Measurements from ENCODE around the gene C17orf100. TPM values are rescaled to one million over a fixed set of nuclear protein-coding genes. Genes with fewer than 3 reads are reported as not detected.

C17orf100 gene
- total RNA-seq = 1.4 TPM in 1 of 2 replicates, not detected in the other

DNA sequence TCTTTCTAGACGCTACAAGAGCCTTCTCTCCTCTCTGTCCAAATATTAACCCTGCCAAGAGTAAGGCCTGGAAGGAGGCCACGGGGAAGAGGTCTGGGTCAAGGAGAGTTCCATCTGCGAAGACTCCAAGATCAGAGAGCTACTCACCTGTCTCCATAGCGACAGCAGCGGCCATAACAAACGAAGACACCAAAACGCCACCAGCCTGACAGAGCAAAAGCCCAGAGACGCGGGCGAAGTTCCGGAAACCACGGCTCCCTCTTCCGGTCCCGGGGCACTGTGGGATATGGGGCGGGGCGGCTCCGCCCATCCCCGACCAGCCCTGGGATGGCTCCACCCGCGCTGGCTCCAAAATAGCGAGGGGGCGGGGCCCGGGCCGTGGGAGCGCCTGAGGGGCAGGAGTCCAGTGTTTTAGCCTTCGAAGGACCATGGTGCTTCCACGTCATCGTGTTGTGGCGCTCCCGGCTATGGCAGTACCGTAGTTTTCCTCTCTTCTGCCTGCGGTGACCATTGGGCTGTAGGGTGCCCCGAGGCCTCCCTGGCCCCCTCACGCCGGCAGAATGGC lies at the start of gene C17orf100, which contains the start of gene MED31:
Gene C17orf100, plus strand, starts transcription at position 409 of the 565 bp plus-strand sequence. Its CDS starts 152 bp downstream, at position 561.
Gene MED31, minus strand, starts transcription at position 252 of the 565 bp plus-strand sequence. Its CDS starts 77 bp downstream, at position 175.
- peak; percentile 78 for DNase-seq (ENCODE audit: low read depth)

DNA sequence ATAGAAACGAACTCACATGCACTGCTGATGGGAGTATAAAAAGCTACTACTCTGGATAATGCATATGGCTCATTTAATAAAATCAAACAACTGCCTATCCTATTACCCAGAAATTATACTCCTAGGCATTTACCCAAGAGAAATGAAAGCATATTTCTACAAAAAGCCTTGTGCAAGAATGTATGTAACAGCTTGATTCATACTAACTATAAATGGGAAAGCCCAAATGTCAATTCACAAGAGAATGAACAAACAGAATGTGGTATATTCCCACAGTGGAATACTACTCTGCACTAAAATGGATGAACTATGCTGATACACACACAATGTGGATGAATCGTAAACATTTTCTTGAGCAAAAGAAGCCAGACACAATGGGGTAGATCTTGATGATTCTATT lies 49.4 kb upstream of the C17orf100 start:
- DNase-seq (ENCODE audit: low read depth) = no peak

DNA sequence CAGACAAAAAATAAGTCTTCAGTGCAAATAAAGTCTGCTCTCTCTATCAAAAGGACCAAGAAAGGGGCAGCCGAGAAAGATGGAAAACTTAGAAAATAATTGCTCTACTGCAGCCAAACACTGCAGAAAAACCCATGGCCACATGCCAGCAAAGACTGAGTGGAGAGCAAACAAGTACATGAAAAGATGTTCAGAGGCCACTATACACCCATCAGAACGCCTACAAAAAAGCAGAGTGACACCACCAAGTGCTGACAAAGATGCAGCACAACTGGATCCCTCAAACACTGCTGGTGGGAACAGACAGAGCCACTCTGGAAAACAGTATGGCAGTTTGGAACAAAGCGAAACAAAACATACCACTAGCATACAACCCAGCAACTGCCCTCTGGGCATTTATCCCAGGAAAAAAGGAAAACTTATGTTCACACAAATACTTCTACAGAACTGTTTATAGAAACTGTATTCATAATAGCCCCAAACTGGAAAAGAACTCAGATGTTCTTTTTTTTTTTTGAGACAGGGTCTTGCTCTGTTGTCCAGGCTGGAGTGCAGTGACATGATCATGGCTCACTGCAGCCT lies 47.7 kb upstream of the C17orf100 start:
- no peak for DNase-seq (ENCODE audit: low read depth)

DNA sequence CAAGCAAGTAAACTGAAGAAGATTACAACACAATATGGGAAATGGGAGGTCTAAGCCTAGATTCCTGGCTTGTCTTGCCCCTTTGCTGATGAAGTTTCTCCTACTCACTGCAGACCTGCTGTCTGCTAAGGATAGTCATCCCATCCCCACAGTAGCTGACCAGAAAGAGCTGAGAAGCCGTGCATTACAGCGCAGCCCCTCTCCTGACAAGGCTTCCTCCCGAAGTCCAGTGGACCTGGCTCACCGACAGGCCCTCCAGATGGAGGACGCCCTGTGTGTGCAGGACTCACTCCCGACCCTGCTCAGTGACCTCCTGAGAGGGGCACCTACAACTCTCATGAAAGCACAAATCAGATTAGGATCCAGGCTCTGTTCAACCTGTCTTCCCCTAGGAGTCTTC lies 46.4 kb upstream of the C17orf100 start:
- no peak for DNase-seq (ENCODE audit: low read depth)

DNA sequence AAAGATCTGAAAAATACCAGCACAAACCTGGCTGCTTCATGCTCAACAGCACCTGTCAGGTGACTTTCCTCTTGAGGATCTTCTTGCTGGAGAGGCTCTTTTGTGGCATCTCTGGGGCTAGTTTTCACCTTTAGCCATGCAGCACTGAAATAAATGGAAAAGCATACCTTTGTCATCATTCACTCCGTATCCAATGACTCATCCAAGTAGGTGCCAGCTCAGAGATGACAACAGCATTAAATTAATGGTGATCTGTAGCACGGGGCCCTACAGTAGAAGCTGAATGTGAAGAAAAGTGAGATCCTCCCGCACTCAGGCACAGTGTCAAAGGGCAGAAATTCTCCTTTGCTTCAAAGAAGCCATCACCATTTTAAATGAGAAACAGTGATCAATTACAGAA lies 43.2 kb upstream of the C17orf100 start:
- DNase-seq (ENCODE audit: low read depth) = peak; percentile 65

DNA sequence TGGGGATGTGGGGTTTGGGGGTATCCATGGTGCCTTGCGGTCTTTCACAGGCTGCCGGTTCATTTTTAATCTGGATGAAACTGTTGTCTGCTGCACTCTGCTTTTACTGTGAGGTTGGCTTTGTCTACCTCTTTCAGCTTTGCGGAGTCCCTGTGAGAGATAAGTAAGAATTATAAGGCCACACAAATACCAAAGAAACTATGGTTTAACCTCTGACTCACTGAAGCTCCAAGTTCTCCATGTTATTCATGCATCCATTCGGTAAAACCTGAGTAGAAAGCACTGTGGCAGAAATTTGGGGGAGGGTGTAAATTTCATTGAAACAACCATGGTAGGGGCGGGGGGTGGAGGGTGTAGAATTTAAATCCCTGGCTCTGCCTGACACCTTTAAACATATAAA lies 41.6 kb upstream of the C17orf100 start:
- DNase-seq (ENCODE audit: low read depth) = no peak

DNA sequence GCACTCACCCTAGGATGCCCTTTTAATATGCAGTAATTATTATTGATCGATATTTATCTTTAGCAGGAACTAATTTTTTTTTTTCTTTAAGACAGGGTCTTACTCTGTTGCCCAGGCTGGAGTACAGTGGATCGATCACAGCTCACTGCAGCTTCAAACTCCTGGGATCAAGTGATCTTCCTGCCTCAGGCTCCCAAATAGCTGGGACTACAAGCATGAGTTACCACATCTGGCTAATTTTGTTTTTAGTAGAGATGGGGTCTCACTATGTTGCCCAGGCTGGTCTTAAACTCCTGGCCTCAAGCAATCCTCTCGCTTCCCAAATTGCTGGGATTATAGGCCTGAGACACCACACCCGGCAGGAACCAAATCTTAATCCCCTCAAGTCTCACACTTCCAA lies 40.3 kb upstream of the C17orf100 start:
- no peak for DNase-seq (ENCODE audit: low read depth)

DNA sequence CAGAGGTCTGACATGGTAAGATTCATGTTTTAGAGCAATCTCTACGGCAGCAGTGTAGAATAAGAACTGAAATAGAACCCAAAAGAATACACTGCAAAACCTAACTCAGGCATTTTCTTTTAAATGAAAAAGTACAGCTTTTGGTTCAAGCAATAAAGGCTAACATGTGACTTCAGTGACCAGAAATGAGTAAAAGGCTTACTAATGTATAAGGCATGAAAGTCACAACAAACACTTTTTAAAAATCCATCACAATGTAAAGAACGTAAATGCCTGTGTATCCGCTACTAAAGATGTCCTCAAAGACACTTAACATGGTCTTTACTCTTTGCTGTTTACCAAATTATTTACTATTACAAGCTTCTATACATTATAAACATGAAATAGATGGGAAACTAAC lies 27.6 kb upstream of the C17orf100 start:
- no peak for DNase-seq (ENCODE audit: low read depth)

DNA sequence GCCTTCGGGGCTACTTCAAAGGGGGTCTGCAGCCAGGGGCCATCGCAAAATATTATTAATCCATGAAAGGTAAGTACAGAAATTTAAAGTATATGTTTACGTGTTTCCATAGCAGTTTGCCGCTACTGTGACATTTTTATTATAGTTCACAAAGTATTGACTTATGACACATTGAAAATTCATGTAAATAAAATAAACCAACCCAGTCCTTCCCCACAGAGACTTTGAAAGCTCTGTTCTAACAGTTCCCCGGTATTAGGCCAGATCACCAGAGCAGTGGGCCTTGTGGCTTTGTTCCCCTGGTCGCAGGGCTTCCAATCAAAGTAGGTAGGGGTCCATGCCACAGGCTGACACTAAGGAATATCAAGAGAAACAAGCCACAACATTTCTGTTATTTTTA lies 24.9 kb upstream of the C17orf100 start:
- DNase-seq (ENCODE audit: low read depth) = no peak

DNA sequence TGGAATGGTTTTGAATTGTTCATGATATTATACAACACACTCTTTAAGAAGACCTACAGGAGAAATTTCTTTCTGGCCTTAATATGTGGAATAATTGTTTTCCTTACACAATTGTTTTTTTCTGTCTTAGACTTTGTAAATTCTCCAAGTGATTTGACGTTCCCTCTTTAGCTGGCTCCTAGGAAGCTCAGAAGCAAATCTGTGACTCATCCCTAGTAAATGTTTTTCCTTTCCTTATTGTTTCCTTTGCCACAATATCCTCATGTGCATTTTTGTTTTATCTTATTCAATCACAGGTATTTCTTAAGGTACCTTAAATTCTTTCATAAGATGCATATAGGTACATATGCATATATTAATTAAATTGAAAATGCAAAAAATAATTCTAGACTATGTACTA lies 24.5 kb upstream of the C17orf100 start:
- peak; percentile 53 for DNase-seq (ENCODE audit: low read depth)

DNA sequence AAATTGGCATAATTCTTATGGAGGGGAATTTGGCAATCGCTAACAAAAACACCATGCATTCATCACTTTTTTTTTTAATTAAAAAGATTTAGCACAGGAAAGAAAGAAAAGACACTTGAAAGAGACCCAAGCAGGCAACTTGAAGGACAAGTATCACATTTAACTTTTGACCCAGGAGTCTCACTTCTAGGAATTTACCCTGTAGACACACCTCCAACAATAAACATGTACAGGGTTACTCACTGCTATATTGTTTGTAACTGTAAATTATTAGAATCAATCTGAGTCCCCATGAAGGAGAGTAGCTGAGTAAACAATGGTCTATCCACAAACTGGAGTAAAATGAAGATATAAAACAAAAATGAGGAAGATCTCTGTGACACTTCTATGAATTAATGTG lies 21.2 kb upstream of the C17orf100 start:
- DNase-seq (ENCODE audit: low read depth) = no peak

DNA sequence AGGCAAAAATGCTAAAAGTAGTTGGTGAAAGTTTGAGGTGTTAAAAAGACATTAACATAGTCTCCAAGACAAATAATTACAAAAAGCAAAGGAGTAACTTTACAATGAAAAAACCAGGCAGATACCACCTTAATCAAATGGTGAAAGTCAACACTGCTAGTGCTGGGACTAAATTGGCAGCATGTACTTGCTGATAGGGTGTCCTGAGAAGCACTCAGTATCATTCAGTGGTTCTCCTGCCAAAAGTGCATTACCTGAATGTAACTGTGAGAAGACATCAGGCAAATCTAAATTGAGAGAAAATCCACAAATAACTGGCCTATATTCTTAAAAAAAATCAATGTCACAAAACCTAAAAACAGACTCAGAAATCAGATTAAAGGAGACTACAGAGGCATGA lies 19.0 kb upstream of the C17orf100 start:
- DNase-seq (ENCODE audit: low read depth) = no peak

DNA sequence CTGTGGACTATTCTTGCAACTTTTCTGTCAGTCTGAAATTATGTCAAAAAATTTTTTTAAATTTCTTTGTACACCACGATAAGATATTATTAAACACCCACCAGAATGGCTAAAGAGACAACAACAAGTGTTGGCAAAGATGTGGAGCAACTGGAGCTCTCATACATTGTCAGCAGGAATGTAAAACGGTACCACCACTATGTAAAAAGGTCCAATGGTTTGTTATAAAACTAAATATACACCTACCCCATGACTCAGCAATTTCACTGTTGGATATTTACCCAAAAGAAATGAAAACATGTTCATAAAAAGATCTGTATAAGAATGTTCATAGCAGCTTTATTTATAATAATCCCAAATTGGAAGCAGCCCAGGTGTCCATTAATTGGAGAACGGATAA lies 18.3 kb upstream of the C17orf100 start:
- no peak for DNase-seq (ENCODE audit: low read depth)

DNA sequence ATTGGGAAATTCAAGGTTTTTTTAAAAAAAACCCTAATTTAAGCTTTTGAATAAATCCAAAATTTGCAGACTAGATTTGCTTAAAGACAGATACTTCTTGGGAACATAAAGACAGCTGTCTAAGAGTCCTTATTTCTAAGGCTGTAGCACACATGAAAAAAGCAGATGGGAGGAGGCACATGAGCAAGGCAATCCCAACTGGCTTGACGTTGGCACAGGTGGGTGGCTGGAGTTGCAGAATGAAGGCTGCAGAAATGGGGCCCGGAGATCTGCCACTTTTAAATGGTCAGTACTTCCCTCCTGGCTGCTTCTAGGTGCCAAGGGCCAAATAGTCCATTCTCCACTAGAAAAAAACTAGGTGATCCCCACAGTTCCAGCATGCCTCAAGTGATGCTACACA lies 15.5 kb upstream of the C17orf100 start:
- DNase-seq (ENCODE audit: low read depth) = no peak

DNA sequence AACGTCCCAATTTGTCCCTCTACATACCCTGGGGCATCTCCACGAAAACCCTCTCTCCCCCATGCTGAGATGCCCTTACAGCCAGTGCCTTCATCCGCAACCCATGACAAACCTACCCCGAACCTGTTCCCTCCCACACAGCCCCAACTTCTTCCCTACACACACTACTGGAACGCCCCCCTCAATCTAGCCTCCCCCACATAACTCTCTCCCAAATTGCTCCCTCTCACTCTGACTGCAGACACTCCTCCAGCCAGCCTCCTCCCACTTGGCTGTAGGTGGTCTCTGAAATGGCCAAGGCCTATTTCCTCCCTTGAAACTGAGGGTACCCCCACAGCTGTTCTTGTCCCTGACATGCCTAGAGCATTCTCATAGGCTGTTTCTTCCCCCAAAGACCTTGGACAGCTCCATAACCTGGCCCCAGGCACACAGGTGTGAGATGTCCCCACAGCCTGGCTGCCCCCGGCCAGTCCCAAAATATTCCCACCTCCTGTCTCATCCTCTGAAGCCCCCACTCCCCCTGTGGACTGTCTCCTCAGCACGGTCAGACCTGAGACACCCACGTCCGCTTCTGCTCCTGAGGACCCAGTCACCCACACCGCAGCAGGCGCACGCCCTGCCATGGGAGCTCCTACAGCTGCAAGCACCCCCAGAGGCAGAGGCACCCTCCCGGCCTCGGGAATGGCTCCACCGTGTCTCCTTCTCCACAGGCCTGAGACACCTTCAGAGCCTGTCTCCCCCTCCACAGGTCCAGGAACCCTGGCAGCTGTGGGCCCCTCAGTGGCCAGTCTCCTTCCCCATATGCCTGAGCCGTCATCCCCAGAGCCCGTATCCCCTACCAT lies 14.7 kb upstream of the C17orf100 start:
- no peak for DNase-seq (ENCODE audit: low read depth)

DNA sequence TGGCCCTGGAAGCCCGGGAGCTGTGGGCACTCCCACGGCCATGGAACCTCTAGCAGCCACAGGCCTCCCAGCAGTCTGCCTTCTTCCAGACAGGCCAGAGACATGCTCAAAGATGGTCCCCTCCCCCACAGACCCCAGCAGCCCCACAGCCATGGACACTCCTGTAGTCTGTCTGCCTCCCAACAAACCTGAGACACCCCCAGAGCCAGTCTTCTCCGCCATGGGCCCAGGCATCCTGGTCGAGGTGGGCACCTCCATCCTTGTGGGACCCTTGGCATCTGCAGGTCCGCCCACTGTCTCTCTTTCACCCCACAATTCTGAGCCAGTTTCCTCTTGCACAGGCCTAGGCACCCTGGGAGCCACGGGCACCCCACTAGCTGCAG lies 14.1 kb upstream of the C17orf100 start:
- no peak for DNase-seq (ENCODE audit: low read depth)

DNA sequence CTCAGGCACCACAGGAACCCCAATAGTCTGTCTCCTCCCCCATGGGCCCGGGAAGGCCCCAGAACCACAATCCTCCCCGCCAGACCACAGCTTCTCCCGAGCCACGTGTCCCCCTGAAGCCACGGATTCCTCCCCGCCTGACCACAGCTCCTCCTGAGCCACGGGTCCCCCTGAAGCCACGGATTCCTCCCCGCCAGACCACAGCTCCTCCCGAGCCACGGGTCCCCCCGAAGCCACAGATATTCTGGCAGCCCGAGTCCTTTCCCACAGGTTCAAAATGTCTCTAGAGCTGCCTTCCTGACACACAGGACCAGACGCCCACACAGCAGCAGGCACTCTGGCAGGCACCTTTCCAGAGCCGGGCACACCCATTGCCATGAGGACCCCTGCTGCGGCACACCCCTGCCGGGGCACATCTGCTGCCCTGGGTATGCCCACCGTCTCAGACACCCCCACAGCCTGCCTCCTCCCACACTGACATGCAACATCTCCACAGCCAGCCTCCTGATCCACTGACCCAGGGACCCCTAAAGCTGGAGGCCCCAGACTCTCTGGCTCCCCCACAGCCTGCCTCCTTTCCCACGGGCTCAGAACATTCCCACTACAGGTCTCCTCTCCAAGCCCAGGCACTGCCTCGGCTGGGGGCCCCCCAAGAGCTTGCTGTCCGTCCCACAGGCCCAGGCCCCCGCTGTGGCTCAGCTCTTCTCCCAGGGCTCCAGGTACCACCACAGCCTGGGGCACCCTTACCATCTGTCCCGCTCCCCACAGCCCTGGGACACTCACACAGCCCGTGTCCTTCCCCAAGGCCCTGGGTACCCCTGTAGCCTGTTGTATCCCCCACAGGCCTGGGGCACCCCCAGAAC lies 13.3 kb upstream of the C17orf100 start:
- no peak for DNase-seq (ENCODE audit: low read depth)

DNA sequence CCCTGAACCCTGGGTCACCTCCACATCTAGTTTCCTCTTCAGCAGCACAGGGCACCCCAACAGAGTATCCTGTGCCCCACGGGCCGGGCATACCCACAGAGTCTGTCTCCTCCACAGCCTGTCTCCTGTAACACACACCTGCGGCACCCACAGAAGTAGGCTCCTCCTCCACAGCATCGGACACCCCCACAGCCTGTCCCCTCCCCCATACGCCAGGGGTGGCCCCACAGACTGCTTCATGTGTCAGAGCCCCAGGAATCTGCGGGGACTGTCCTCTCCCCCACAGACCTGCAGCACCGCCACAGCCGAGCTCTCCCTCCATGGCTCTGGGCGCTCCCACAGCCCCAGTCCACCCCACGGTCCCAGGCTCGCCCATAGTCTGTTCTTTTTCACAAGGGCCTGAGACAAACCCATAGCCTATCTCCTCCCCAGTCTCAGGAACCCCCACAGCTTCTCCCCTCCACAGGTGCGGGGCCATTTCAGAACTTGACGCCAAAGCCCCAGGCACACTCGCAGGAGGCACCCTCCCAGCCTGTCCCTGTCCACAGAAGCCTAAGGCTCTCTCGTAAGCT lies 12.5 kb upstream of the C17orf100 start:
- no peak for DNase-seq (ENCODE audit: low read depth)

DNA sequence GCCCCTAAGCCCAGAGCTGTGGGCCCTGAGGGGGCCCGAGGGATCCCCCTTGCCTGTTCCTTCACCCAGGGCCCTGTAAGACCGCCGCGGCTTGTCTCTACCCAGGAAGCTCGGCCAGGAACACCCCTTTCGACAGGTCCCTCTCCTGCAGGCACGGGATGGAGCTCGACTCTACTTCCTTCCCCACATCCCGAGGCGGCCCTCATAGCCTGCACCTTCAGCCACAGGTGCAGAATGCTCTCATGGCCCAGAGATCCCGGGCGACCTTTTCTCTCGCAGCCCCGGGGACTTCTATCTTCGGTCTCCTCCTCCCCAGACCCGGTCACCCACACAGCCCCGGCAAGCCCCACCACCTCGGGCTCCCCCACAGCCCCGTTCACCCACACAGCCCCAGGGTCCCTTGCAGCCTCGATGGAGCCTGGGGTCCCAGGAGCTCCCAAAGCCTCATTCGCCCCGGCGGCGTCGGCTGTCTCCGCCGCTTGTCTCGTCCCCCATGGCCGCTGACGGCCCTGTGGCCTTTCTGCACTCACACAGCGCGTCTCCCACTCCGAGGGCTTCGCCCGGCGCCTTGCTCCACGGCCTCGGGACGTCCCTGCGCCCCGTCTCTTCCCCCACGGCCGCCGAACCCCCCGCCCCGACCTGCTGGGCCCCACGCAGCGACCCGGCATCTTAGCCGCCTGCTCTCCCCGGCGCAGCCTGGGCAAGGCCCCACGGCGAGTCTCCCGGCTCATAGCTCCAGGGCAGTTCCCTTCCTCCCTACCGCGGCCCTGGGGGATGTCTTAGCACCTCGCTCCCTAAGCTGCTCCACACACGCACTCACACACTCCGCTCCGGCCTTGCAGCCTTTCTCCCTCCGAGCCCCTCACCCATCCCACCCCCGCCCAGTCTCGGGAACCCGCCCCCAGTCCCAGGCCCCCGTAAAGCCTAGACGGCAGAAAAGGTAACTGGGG lies 11.7 kb upstream of the C17orf100 start:
- DNase-seq (ENCODE audit: low read depth) = no peak

DNA sequence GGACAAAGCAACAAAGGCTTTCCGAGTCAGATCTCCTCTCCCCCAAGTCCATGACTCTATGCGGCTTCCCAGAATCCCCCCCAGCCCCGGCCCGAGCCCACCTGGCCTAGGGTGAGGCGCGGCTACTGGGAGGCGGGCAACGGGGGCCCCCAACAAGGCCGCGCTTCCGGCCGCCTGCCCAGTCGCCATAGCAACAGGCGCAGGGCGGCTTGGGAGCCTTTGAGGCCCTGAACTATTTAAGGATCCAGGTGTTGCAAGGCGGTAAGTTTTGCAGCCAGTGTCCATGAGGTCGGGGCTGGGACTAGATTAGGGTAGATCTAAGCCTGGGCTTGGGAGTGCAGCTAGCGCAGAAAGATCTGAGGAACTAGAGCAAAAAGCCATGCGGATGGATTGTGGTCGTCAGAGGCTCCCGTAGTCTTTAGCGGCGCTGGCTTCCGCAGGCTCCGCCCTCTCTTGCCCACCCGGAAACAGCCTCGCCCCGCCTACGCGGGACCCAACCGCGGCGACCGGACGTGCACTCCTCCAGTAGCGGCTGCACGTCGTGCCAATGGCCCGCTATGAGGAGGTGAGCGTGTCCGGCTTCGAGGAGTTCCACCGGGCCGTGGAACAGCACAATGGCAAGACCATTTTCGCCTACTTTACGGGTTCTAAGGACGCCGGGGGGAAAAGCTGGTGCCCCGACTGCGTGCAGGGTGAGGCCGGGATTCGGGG lies 10.9 kb upstream of the C17orf100 start, which contains the start of the genes KIAA0753 and TXNDC17:
Gene KIAA0753, minus strand, starts transcription at position 176 of the 711 bp plus-strand sequence. CDS start 5,608 bp downstream, outside the sequence.
Gene TXNDC17, plus strand, starts transcription at position 525 of the 711 bp plus-strand sequence. Its CDS starts 23 bp downstream, at position 548.
- peak; percentile 81 for DNase-seq (ENCODE audit: low read depth)

Data from renal cortical epithelial cell (primary cell).